Jurkat, Clone E6-1 (cell line): Measurements from ENCODE around the gene SLC14A1.
"Not testable (repeated sequence)": the region's sequence is repeated elsewhere in the genome, so short reads cannot be mapped to it uniquely, and the experiment has no call there.

Experiments
- DNase-seq: peaks from one replicate; pipeline ENCODE4 v3.0.0-alpha.2; 2011; ENCODE audit warnings: low read depth, low spot score
- H3K4me3 ChIP-seq: 2 replicates; pipeline ENCODE4 v1.5.1; 2011; ENCODE audit warnings: mild to moderate bottlenecking, low read length, control low read depth, moderate library complexity

SLC14A1 gene

DNA sequence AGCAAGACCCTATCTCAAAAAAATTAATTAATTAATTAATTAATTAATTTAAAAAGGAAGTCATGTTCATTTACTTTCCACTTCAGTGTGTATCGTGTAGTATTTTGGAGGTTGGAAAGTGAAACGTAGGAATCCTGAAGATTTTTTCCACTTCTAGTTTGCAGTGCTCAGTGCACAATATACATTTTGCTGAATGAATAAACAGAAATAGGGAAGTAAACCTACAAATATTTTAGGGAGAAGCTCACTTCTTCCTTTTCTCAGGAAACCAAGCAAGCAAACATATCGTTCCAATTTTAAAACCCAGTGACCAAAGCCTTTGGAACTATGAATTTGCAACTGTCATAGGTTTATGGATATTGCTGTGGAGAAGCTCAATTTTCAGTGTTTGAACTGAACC is 27.8 kb downstream of the SLC14A1 start:
- no peak for DNase-seq
- H3K4me3 ChIP-seq = no peak overlapping the region

DNA sequence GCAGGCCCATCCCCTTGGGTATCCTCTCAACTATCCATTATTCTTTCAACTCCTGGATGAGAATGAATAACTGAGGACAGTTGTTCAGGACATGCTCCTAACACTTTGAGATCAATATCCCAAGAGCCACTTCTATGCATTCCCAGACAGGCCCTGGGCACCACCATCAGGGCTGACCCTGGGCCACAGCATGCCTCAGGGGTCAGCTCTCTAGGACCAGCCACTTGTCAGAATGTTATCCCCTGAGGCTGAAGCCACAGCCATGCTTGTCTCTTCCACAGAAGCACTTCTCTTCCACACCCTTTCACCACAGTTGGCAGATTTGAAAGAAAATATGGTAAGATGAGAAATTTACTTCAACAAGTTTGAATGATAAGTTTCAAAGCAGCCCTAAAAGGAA is 28.7 kb downstream of the SLC14A1 start:
- no peak overlapping the region for H3K4me3 ChIP-seq
- DNase-seq = no peak

DNA sequence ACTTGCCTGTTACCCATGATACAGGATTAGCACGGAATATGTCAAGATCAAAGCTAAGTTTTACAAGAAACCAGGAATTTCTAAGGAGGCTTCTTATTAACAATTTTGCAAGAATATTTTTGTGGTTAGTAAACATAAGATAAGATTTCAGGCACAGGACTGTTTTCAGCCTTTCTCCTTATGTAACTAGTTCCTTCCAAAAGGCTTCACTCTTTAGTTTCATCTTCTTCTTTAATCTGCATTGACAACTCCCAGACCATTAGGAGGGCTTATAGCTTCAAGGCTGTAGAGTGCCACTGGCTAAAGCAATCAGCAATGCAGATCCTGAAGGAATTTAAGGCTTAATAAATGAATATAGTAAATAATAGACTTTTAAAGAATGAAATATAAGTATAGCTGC is 29.3 kb downstream of the SLC14A1 start:
- no peak for DNase-seq
- H3K4me3 ChIP-seq = no peak overlapping the region

DNA sequence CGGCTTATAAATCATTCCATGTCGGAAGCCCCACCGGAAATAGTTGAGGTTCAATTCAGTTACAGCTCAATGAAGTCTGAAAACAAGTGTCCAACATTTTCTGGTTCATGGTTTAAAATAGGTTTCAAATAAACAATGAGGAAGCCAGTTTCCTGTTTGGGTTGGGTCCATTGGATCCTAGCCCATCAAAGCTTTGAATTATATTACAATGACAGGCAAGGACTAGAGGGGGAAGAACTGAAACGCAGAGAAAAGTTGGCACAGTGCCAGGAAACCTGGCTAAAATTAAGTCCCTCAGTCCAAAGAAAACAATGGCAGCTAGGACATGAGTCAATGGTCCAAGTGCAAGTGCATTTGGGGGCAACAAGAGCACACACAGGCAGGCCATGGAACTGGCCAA is 32.0 kb downstream of the SLC14A1 start:
- DNase-seq = no peak
- no peak overlapping the region for H3K4me3 ChIP-seq

DNA sequence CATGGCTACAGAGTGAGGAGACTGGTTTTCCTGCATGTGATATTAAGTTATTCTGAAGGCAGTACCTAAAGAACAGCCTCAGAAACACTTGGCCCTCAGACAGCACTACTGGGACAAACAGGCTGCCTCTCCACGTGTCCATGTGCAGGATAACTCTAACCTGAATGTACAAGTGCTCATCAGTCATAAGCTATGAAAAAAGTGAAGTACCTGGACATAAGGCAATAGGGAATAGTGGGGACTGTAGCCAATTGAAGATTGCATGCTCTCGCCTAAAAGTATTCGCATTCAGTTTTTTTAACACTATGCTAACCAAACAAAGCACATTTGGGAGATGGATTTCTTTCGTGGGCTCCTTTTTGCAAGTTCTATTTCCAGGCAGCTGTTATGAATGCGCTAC is 33.0 kb downstream of the SLC14A1 start:
- H3K4me3 ChIP-seq = no peak overlapping the region

DNA sequence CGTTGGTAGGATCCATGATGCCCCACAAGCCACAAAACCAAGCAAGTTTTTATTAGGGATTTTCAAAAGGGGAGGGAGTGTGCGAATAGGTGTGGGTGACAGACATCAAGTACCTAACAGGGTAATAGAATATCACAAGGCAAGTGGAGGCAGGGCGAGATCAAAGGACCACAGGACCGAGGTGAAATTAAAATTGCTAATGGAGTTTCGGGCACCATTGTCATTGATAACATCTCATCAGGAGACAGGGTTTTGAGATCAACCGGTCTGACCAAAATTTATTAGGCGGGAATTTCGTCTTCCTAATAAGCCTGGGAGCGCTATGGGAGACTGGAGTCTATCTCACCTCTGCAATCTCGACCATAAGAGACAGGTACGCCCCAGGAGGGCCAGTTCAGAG is 33.7 kb downstream of the SLC14A1 start:
- DNase-seq, H3K4me3 ChIP-seq: not testable (repeated sequence)

More for the DNA sequence above, 33.0 kb downstream of the SLC14A1 start:
- DNase-seq = no peak

- DNase-seq = no peak
- H3K4me3 ChIP-seq = no peak overlapping the region
Measured at GRCh38 chr18:45760462-45761036, 36.6 kb downstream of the SLC14A1 start.

GRCh38 chr18:45761512-45762114 is 37.6 kb downstream of the SLC14A1 start:
- DNase-seq = no peak
- H3K4me3 ChIP-seq = no peak overlapping the region

DNA sequence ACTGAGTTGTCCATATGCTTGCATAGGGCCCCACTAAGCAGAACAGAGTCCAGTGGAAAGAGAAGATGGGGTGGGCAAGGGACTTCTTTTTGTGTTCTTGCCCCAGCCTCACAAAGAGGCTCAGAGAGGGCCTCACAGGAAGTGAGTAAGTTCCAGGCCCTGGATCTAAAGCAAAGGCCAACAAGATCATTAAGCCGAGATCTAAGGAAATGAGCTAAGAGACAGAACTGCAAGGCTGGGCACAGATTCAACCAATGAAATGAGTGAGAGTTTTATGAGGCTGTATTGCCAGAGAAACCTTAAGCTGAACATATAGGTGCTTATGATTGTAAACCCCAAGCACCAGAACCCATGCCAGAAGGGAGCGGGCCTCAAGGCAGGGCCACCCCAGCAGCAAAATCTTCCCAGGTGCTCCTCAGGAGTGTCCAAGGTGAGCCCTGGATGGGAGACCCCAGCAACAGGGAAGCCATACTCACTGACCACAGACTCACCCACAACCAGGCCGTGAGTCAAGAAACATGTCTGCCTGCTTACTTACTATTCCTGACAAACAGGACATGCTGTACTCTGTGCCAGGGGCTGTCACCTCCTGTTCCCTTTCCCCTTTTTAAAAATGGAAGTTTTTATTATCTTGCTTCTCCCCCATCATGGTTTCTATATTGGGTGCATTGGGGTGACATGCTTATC is 40.2 kb downstream of the SLC14A1 start:
- no peak overlapping the region for H3K4me3 ChIP-seq
- no peak for DNase-seq

GRCh38 chr18:45765796-45766195 is 41.8 kb downstream of the SLC14A1 start:
- no peak overlapping the region for H3K4me3 ChIP-seq
- no peak for DNase-seq

DNA sequence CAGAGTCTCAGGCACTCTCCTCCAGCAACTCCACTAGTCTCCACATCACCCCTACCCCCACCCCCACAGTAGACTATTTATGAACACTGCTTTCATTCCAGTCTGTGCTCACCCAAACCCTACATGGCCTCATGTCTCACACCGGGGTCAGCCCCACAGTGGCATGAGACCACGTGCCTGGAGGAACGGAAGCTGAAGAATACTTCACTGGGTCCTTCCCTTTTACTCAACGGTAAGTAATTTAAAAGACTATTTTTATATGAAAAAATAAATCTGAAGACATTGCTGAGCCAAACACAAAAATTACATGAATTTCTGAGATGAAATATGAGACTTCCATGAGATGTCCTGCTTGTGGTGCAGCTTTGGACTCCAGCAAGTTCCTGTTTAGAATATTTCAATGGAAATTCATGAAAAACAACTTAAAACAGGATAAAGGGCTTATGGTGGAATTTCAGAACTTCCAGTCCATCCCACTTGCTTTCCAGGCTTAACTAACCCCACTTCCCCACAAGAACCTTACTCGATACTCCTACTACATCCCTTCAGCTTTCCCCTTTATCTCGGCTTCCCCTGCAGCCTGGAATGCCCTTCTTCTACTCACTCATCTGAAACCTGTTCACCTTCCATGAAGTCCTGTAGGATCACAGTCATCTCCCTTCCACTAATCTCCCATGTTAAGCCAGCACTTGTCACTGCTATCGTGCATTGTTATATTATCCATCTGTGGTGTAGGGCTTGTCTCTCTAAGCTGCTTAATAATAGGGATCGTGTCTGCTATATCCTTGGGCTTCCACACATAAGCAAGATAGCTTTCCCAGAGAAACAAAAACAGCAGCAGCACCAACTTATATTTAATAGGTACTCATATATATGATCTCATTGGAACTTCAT is 47.9 kb downstream of the SLC14A1 start:
- no peak for DNase-seq
- no peak overlapping the region for H3K4me3 ChIP-seq

DNA sequence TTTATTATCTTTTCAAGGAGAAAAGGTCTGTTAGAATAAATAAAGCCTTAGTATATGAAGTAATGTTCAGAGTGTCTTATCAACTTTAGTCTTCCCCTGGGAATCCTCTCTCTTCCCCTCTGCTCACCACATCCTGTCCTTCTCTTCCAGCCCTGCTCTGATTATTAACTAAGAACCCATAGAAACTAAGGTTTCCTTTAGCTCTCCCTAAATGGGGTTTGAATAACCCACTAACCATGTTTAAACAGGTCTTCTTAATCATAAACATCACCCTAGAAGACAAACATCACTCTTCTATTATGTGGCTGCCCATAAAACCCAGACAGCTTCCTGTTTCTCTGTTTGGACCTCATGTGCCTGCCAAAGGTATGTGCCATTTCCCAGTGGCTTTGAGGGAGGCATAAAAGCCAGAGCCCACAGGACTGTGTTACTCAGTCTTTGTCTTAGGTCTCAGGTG is 50.1 kb downstream of the SLC14A1 start:
- no peak overlapping the region for H3K4me3 ChIP-seq
- DNase-seq = peak; percentile 31

DNA sequence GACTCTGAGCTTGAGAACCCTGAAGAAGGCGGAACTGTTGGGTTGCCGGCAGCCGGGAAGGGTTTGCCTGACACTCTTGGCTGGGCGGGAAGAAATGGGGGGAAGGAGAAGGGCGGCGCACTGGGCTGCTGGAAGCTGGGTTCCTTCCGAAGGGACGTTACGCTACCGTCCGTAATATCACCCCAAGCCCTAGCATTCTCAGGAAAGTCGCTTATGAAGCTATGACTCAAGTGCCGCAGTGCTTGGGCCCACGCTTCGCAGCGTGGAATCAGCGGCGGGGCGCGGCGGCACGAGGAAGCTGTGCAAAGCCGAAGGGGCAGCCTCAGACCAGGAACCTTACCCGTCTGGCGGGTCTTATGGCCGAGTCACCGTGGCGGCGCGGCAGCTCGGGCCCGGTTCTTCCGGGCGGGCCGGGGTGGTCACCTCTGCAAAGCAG is 51.3 kb downstream of the SLC14A1 start:
- no peak for DNase-seq
- H3K4me3 ChIP-seq = no peak overlapping the region

- no peak for DNase-seq
- no peak overlapping the region for H3K4me3 ChIP-seq
Measured at GRCh38 chr18:45775743-45776142, 51.8 kb downstream of the SLC14A1 start.

DNA sequence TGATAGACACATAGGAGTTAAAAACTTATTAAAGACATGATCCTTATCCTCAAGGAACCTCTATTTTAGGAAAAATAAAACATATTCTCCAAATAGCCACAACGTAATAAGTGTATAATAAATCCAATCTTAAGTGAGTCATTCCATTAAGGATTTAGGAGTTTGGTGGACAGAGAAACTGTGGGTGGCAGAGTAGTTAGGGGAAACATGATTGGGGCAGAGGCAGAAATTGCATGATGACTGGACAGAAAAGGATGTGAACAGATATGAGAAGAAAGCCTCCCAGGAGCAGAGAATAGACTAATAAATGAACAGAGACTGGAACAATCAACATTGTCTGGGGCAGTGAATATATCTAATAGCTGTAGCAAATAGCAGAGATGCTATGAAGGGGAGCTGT is 53.4 kb downstream of the SLC14A1 start:
- no peak overlapping the region for H3K4me3 ChIP-seq
- DNase-seq = no peak

- DNase-seq = no peak
- H3K4me3 ChIP-seq = no peak overlapping the region
Measured at GRCh38 chr18:45780568-45780967, 56.6 kb downstream of the SLC14A1 start.

GRCh38 chr18:45782662-45783061 is 58.7 kb downstream of the SLC14A1 start:
- DNase-seq = no peak
- no peak overlapping the region for H3K4me3 ChIP-seq

DNA sequence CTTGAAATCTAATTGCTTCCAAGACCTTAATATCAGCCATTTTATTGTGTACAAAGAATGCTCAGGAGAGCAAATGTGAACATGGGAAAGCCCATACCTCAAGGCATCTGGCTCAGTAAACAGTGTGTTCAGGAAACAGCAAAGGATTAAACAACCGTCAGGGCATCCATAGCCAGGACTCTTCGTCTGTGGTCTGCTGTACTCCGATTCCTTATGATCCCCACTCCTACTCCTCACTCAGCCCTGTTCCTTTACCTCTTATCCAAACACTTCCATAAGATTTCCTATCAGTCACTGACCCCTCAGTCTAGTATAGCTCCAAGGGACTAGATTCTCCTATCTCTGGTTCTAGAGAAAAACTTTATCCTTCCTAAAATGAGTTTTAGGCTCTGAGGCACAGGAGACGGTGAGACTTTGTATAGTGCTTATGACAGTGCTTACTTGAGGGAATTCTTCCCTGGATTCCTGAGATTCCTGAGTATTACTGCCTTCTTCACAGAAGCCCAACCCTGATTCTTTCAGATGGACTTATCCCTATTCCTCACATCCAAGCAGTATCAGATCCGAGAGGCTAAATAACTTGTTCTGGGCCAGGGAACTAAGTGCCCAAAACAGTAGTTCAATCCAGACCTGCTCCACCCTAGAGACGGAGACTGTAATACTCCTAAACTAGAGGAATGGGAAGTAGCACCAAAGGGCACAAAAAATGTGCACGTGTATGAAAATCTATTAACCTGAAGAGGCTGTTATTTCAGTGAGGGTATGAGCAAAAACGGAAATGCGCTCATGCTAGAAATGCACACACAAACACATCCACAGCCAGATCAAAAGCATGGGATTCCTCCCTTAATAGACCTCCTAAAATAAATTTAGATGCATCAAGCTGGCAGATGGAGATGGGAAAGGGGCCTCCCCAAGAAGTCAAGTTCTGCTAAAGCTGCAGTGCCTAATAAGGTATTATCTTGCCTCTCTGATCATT is 59.4 kb downstream of the SLC14A1 start:
- no peak overlapping the region for H3K4me3 ChIP-seq
- no peak for DNase-seq

- DNase-seq = no peak
Measured at GRCh38 chr18:45785134-45785533, 61.2 kb downstream of the SLC14A1 start.

More at GRCh38 chr18:45785134-45785533, 61.2 kb downstream of the SLC14A1 start:
- H3K4me3 ChIP-seq = no peak overlapping the region
